SIG-M5 (cell line): ENCODE data around the gene SCFD2.
"Not testable (repeated sequence)": the region's sequence is repeated elsewhere in the genome, so short reads cannot be mapped to it uniquely, and the experiment has no call there.

Experiments used
- DNase-seq: peaks from one replicate; lab custom pipeline; 2025; lab: John Stamatoyannopoulos, UW

SCFD2 gene

GRCh38 chr4:53139256-53139655 lies 226.6 kb downstream of the SCFD2 start:
- DNase-seq: not testable (repeated sequence)

- no peak for DNase-seq
These were observed 228.4 kb downstream of the SCFD2 start for GRCh38 chr4:53137468-53137867.

DNA sequence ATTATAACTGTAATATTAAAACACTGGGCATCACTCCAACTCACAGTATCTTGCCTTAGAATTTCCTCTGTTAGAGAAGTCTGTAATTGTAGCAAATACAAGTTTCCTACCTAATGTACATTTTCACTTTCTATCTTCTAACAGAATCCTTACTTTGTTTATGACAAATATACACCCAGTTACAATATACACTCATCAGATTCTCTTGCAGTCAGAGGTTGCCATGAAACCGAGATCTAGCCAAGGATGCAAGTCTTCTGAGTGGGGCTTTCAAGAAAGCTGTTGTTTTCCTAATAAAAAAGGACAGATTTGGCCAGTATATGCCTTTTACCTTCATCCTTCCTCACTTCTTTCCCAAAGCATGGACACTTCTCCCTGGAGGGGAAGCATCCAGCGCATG lies 228.9 kb downstream of the SCFD2 start:
- no peak for DNase-seq

DNA sequence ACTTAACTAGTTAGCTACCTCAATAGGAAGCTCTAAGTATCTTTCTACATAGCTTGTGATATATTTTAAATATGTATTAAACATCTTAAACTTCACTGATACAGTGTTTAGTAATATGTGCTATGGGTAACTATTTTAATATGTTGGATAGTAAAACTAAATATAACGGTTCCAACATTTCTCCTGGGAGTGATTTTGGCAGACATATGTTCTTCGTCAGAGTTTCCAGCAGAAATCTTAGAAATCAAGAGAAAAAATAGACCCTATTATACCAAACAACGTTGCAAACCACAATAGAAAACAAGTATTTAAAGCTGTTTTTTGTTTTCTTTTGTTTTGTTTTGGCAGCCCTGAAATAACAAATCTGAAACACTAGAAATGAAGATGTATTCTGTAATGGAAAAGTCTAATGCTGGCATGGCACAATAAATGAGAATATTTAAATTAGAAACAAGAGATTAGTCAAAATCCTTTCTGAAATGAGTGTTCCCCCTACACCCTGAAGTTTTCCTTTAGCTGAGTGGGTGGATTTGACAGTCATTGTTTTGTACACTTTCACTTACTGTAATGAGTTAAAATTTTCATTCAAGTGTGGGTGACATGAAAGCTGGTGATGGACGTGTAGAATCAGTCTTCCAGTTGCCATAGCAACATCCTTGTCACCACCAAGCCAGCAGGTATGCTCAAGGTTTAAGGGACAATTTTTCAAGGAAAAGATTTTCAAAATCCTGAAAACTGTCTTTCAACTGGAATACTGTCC lies 233.5 kb downstream of the SCFD2 start:
- no peak for DNase-seq

DNA sequence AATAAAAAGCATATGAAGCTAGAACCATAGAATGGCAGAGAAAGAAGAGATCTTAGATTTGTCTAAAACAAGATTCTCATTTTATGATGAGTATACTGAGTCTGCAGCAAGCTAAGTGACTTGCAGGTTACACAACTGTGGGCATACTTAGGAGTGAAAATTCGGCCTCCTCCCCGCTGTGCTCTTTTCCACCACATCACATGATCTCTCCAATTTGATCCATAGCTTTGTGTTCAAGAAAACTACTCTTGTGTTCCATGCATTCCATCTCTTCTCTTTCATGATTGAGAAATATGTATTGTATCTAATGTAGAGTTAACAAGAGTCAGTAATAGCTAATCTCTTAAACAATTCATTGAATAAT lies 234.3 kb downstream of the SCFD2 start:
- no peak for DNase-seq

GRCh38 chr4:53130896-53131561 lies 234.8 kb downstream of the SCFD2 start:
- no peak for DNase-seq

GRCh38 chr4:53128706-53129357 lies 237.0 kb downstream of the SCFD2 start:
- no peak for DNase-seq

- DNase-seq: no peak
These were observed 237.6 kb downstream of the SCFD2 start for GRCh38 chr4:53128231-53128630.

DNA sequence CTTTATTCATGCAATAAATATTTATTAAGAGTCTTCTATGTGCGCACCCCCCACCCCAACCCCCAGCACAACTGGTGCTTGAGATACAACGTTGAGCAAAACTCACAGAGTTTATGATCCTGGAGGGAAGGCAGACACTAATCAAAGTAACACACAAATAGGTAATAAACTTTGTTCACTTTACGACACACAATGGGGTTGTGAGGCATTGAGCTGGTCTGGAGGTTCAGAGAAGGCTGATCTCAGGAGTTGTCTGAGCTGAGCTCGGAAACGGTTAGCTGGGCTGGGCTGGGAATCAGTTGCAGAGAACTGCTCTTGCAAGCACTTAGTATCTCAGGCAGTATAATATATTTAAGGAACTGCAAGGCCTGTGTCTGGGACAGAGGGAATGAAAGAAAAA lies 238.5 kb downstream of the SCFD2 start:
- no peak for DNase-seq

DNA sequence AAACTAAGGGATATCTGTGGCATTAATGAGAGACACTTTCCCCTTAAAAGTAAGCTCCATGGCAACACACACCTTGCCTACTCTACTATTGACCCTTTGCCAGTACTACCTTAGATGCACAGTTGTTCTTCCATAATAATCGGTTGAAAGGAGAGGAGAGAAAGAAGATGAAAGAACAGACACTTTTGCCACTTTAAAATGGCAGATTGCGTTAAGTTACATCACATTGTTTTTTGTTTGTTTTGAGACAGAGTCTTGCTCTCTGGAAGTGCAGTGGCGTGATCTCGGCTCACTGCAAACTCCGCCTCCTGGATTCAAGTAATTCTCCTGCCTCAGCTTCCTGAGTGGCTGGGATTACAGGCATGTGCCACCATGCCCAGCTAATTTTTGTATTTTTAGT lies 239.8 kb downstream of the SCFD2 start:
- no peak for DNase-seq

- DNase-seq: no peak
These were observed 242.0 kb downstream of the SCFD2 start for GRCh38 chr4:53123819-53124218.

DNA sequence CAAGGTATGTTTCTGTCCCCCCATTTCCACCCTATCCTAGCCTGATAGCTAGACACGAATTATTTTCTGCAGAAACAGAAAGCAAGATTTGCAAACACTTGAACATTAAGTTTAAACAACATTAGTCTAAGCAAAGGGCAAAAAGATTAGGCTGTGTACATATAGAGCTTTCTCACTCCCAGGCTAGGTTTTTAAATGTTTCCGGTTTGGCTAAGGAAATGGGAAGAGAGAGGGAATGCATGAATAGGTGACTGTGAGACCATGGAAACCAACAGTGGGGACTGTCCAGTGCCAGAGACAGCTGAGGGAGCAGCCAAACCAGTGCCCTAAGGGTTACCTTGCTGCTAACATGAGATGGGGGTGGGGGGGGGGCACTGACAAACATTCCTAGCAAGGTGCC lies 242.7 kb downstream of the SCFD2 start:
- no peak for DNase-seq

DNA sequence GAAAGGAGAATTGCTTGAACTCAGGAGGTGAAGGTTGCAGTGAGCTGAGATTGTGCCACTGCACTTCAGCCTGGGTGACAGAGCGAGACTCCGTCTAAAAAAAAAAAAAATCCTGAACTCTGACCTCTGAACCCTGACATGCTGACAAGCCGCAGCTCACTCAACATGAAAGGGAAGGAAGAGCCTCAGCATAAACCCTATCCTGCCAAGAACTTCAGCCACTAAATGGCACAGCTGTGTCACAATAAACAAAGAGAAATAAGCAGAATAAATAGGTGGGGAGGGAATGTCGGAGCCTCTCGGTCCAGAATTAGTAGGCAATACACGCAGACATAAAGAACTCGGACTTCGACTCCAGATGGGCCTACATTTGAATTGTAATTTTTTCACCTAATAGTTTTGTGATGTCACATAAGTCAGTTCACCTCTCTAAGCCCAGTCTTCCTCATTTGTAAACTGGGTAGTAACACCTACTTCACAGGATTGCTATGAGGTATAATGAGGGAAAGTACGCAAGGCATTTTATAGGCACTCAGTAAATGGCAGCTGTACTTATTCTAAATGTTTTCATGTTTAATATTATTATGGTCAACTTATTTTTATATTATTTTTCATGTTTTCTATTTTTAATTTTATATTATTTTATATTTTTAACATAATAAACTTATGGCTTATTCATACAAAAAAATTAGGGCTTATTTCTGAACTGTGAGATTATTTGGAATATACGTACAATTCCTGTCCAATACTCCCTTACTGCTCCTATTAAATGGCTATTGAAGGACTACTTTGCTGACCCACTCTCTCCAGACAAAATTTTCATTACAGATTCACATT lies 243.4 kb downstream of the SCFD2 start:
- DNase-seq: no peak

GRCh38 chr4:53121264-53121865 lies 244.5 kb downstream of the SCFD2 start:
- DNase-seq: no peak

DNA sequence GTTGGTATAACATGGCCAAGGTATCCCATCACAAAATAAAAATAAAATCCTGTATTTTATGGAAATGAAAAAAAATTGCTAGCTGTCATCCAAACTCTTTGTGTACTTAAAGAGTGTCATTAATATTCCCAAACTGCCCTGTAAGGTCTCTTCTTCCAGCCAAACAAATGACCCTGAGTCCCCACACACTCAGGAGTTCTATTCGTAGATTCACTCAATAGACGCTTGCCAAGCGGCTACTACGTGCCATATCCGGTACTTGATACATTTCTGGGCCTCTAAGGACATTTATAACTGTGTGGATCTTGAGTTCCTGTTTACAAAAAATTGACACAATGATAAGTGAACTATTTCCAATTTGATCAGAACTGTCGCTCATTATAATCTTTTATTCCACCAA lies 245.1 kb downstream of the SCFD2 start:
- no peak for DNase-seq

- DNase-seq: no peak
These were observed 246.2 kb downstream of the SCFD2 start for GRCh38 chr4:53119680-53120079.

GRCh38 chr4:53118676-53119075 lies 247.2 kb downstream of the SCFD2 start:
- DNase-seq: no peak

DNA sequence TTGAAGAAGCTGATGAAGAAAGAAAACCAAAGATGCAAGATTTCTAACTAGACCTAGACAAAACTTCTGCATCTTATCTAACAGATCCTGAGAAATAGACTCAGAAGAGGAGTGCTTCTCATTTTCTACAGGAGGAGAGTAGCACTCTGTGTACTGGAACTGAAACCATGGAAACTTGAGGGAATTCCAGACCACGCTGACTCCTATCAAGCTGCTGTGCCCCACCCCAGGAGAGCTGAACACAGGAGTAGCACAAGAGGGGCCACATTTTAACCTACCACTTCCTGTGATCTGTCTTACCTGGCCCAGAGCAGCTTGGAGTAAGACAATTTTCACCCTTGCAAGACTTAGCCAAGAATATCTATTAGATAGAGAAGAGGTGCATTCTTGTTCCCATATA lies 248.9 kb downstream of the SCFD2 start:
- no peak for DNase-seq

DNA sequence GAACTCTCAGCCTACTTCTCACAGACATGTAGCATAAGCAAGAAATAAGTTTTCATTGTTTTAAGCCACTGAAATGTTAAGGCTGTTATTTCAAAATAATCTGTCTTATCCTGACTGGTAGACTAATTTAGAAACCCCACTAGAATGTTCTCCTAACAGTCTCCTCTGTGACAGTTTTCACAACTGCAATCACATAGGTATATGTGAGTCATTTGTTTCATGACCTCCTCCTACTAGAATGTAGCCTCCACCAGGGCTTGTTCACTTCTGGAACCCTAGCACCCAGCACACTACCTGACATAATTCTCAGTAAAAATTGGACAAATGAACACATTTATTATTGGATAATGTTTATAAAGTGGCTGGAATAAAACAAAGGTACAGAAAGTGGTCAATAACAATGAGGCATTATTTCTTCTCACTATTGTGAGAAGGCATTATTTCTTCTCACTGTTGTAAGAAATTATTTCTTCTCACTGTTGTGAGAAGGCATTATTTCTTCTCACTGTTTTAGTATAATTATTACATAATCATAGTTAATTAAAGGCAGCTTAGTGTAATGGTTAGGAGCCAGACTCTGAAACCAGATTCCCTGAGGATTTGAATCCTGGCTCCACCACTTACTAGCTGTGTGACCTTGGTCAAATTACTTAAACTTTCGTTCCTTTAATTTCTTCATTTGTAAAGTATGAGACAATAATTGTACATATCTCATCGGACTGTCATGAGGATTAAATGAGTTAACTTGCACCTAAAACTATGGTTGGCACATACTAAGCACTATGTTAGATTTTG lies 252.2 kb downstream of the SCFD2 start:
- DNase-seq: no peak

DNA sequence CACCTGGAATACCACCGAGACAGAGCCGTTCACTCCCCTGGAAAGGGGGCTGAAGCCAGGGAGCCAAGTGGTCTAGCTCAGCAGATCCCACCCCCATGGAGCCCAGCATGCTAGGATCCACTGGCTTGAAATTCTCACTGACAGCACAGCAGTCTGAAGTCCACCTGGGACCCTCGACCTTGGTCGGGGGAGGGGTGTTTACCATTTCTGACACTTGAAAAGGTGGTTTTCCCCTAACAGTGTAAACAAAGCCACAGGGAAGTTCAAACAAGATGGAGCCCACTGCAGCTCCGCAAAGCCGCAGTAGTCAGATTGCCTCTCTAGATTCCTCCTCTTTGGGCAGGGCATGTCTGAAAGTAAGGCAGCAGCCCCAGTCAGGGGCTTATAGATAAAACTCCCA lies 260.5 kb downstream of the SCFD2 start:
- no peak for DNase-seq

GRCh38 chr4:53103481-53103880 lies 262.4 kb downstream of the SCFD2 start:
- no peak for DNase-seq
